NCI-H2227 (cell line): Measurements from ENCODE around the gene LRRC75A.
"Not testable (repeated sequence)": the region's sequence is repeated elsewhere in the genome, so short reads cannot be mapped to it uniquely, and the experiment has no call there.

Experiments used
- DNase-seq: peaks from one replicate; lab custom pipeline; 2025; ENCODE audit not compliant: unreplicated experiment; lab: John Stamatoyannopoulos, UW

Gene LRRC75A

GRCh38 chr17:16407911-16408588 lies 83.9 kb downstream of the LRRC75A start:
- DNase-seq = peak; percentile 65

- DNase-seq = peak; percentile 79
Measured at GRCh38 chr17:16406742-16407674, 85.0 kb downstream of the LRRC75A start.

- DNase-seq = not testable (repeated sequence)
Measured at GRCh38 chr17:16403847-16404246, 88.1 kb downstream of the LRRC75A start.

GRCh38 chr17:16398270-16399267 lies 93.4 kb downstream of the LRRC75A start:
- no peak for DNase-seq

- DNase-seq = peak; percentile 4
Measured at GRCh38 chr17:16396693-16397092, 95.3 kb downstream of the LRRC75A start.

- not testable (repeated sequence) for DNase-seq
Measured at GRCh38 chr17:16395887-16396286, 96.1 kb downstream of the LRRC75A start.

- DNase-seq = not testable (repeated sequence)
Measured at GRCh38 chr17:16392491-16392890, 99.5 kb downstream of the LRRC75A start.
